OCI-LY1 (cell line): Measurements from ENCODE around the gene HEY2.
A peak's percentile ranks its signal among the peaks of the same experiment; 100 is the strongest.

Experiments used
- H2AFZ ChIP-seq: fragments of 200-600 bp; sonication (generic), shearing (Covaris generic); 2 replicates; pipeline ENCODE4 v1.6.0; 2014; ENCODE audit warnings: antibody characterized with exemption, mild to moderate bottlenecking, low read length
- H3F3A ChIP-seq: fragments of 200-600 bp; sonication (generic), shearing (Covaris generic); 2 replicates; pipeline ENCODE4 v1.6.0; 2014; ENCODE audit warnings: mild to moderate bottlenecking, antibody characterized with exemption, low read length, moderate library complexity; ENCODE audit not compliant: insufficient read depth
- H3K27ac ChIP-seq: fragments of 200-600 bp; sonication (generic); 2 replicates; pipeline ENCODE4 v1.5.1; 2014; ENCODE audit warnings: low read length, mixed run types, mild to moderate bottlenecking, low read depth; ENCODE audit not compliant: poor library complexity, severe bottlenecking
- H3K27me3 ChIP-seq: fragments of 200-600 bp; sonication (generic); 2 replicates; pipeline ENCODE4 v1.6.0; 2014; ENCODE audit warnings: antibody characterized with exemption, mild to moderate bottlenecking, low read length, moderate library complexity; ENCODE audit not compliant: insufficient read depth
- H3K36me3 ChIP-seq: fragments of 200-600 bp; sonication (generic); 2 replicates; pipeline ENCODE4 v1.6.1; 2014; ENCODE audit warnings: mild to moderate bottlenecking, antibody characterized with exemption, low read length, moderate library complexity, mixed read lengths; ENCODE audit not compliant: insufficient read depth
- H3K4me1 ChIP-seq: fragments of 200-600 bp; sonication (generic); 2 replicates; pipeline ENCODE4 v1.5.1; 2014; ENCODE audit warnings: mild to moderate bottlenecking, low read length, moderate library complexity; ENCODE audit not compliant: insufficient read depth, severe bottlenecking
- H3K4me2 ChIP-seq: fragments of 200-600 bp; sonication (generic), shearing (Covaris generic); 2 replicates; pipeline ENCODE4 v1.6.1; 2014; ENCODE audit warnings: low read length
- H3K4me3 ChIP-seq: fragments of 200-600 bp; sonication (generic); 2 replicates; pipeline ENCODE4 v1.5.1; 2014; ENCODE audit warnings: low read length, low read depth, mild to moderate bottlenecking, mixed read lengths; ENCODE audit not compliant: poor library complexity, severe bottlenecking
- H3K79me2 ChIP-seq: fragments of 200-600 bp; shearing (Covaris generic); 2 replicates; pipeline ENCODE4 v1.6.1; 2016; ENCODE audit warnings: mixed run types, low read length, mixed read lengths; ENCODE audit not compliant: insufficient read depth
- H3K9ac ChIP-seq: fragments of 200-600 bp; sonication (generic), shearing (Covaris generic); 2 replicates; pipeline ENCODE4 v1.6.1; 2014; ENCODE audit warnings: mild to moderate bottlenecking, low read length, mixed read lengths
- H3K9me2 ChIP-seq: fragments of 200-600 bp; sonication (generic), shearing (Covaris generic); 2 replicates; pipeline ENCODE4 v1.6.1; 2014; ENCODE audit warnings: low read depth, mild to moderate bottlenecking, low read length, mixed read lengths
- H3K9me3 ChIP-seq: fragments of 200-600 bp; shearing (Covaris generic); 2 replicates; pipeline ENCODE4 v1.6.1; 2014; ENCODE audit warnings: low read length, mixed read lengths
- H4K20me1 ChIP-seq: fragments of 200-600 bp; sonication (generic), shearing (Covaris generic); 2 replicates; pipeline ENCODE4 v1.6.0; 2016; ENCODE audit warnings: mild to moderate bottlenecking, low read length; ENCODE audit not compliant: insufficient read depth
- EZH2 ChIP-seq: fragments of 200-600 bp; sonication (generic), shearing (Covaris generic); IDR thresholded peaks from 2 replicates; pipeline ENCODE4 v1.8.0; 2017; ENCODE audit warnings: borderline replicate concordance, mixed run types, mild to moderate bottlenecking, antibody characterized with exemption, low read length, moderate library complexity, mixed read lengths
- TF ChIP-seq, protein P1 (sequence below): fragments of 200-600 bp; sonication (generic), shearing (Covaris generic); IDR thresholded peaks from 2 replicates; pipeline ENCODE4 v1.5.1; 2017; ENCODE audit warnings: mild to moderate bottlenecking, antibody characterized with exemption, low read length, moderate library complexity, mixed read lengths

HEY2 gene

DNA sequence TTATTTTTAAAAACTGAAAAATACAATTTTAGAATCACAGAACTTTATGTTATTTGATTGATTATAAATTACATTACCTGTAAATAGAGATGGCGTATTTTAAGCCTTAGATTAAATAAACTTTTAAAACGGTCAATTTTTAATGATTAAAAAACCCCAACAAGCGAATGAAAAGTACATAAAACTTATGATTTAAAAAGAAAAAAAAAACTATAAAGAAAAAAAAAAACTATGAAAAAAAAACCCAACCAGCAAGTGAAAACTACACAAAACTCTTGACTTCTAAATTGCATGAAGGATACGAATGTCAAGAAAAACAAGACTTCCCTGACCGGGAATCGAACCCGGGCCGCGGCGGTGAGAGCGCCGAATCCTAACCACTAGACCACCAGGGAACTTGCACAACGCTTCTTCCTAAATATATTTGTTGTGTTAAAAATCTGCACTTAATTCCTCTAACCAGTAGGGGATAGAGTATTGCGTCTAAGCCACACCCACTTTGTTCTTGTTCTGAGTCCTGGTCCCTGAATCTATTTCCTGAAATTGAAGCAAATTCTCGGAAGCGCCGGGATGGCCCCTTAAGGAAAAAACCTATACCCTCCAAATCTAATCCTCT is 30.6 kb downstream of the HEY2 start:
- H3K4me2 ChIP-seq: peak overlapping the region; percentile 92
- H3K4me3 ChIP-seq: peak overlapping the region; percentile 92
- peak overlapping the region; percentile 94 for H3K27ac ChIP-seq
- H3K9me3 ChIP-seq: no peaks in the 10 kb centered on the region
- H3K79me2 ChIP-seq: peaks cover 23% of the 10 kb centered on the region
- H3K9me2 ChIP-seq: no peaks in the 10 kb centered on the region
- no peak for TF ChIP-seq EZH2
- TF ChIP-seq, protein P1, sequence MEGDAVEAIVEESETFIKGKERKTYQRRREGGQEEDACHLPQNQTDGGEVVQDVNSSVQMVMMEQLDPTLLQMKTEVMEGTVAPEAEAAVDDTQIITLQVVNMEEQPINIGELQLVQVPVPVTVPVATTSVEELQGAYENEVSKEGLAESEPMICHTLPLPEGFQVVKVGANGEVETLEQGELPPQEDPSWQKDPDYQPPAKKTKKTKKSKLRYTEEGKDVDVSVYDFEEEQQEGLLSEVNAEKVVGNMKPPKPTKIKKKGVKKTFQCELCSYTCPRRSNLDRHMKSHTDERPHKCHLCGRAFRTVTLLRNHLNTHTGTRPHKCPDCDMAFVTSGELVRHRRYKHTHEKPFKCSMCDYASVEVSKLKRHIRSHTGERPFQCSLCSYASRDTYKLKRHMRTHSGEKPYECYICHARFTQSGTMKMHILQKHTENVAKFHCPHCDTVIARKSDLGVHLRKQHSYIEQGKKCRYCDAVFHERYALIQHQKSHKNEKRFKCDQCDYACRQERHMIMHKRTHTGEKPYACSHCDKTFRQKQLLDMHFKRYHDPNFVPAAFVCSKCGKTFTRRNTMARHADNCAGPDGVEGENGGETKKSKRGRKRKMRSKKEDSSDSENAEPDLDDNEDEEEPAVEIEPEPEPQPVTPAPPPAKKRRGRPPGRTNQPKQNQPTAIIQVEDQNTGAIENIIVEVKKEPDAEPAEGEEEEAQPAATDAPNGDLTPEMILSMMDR: no peak
- H3K4me1 ChIP-seq: peaks cover 38% of the 10 kb centered on the region
- H3F3A ChIP-seq: no peaks in the 10 kb centered on the region
- H3K9ac ChIP-seq: peak overlapping the region; percentile 90
- no peaks in the 10 kb centered on the region for H4K20me1 ChIP-seq
- no peaks in the 10 kb centered on the region for H3K27me3 ChIP-seq
- peak overlapping the region; percentile 85 for H2AFZ ChIP-seq
- H3K36me3 ChIP-seq: no peaks in the 10 kb centered on the region

DNA sequence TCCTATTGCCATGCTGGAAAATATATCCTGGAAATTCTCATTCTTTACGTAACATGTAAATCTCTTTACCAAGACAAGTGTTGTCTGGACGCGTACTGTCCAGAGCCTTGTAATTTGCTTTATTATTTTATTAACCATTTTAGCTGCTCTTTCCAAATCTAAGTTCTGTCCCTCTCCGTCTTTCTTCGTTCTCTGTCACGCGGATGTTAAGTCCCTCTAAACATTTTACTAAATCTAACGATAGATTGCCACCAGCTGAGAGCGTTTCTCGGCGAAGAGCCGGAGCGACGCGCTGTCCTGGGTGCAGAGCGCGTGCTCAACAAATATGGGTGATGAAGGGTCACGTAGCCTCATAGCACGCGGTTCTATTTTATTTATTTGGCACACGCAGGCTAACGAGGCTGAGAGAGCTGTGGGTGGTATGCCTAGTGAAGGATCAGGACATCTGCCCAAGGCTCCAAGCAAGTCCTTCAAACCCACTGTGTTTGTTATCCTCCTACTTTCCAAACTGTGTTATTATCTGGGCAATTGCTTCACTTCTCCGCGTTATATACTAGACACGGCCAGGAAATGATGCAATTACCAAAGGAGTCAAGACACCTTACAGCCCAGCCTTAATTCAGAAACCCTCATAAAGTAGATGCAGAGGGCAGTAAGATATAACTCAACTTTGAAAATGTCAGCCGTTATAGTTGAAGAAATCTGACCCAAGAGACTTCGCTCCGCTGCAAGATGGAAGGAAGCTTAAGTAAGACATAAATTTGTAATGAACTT is 31.3 kb downstream of the HEY2 start:
- TF ChIP-seq, protein P1: no peak
- no peak for TF ChIP-seq EZH2

DNA sequence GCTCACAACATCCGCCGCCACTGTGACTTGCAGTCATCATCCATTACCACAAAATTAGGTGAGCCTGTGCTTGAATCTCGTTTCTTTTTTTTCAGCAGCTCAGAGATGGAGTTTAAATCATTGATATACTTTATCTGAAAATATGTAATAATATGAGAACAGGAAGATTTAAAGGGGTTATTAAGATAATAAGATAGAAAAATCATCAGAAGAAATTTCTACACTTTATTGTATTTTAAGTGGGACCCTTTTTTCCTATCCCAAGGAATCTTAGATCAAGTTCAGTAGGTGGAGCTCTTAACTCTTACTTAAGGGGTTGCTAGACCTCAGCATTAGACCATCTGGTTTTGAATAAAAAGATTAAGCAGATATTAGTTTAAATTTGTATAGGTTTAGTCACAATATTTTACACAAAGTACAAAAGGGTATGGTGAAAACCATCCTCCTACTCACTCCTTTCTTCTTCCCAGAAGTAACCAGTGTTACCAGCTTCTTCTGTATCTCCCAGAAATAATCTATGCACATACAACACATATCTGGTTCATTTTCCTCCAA is 32.0 kb downstream of the HEY2 start:
- peaks cover 5% of the 10 kb centered on the region; the same call in 1 of the 2 replicates for H3K36me3 ChIP-seq
- H2AFZ ChIP-seq: peak overlapping the region; percentile 85
- H3K4me1 ChIP-seq: peaks cover 38% of the 10 kb centered on the region
- H3K9me2 ChIP-seq: no peaks in the 10 kb centered on the region
- H3K9me3 ChIP-seq: no peaks in the 10 kb centered on the region
- H3K27me3 ChIP-seq: no peaks in the 10 kb centered on the region
- peak overlapping the region; percentile 90 for H3K9ac ChIP-seq
- peak overlapping the region; percentile 94 for H3K27ac ChIP-seq
- peak overlapping the region; percentile 92 for H3K4me3 ChIP-seq
- TF ChIP-seq, protein P1: peak; percentile 53
- no peak for TF ChIP-seq EZH2
- H3K4me2 ChIP-seq: peak overlapping the region; percentile 92
- H3K79me2 ChIP-seq: peaks cover 23% of the 10 kb centered on the region
- no peaks in the 10 kb centered on the region for H4K20me1 ChIP-seq
- H3F3A ChIP-seq: no peaks in the 10 kb centered on the region

More for the DNA sequence above, 31.3 kb downstream of the HEY2 start:
- Histone ChIP-seq H3K36me3 (no peaks in the 10 kb centered on the region), H3K9me3 (no peaks in the 10 kb centered on the region), H3F3A (no peaks in the 10 kb centered on the region), H3K4me2 (peak overlapping the region; percentile 92), H3K79me2 (peaks cover 23% of the 10 kb centered on the region), H3K27me3 (no peaks in the 10 kb centered on the region), H3K4me1 (peaks cover 38% of the 10 kb centered on the region), H3K9me2 (no peaks in the 10 kb centered on the region), H3K4me3 (peak overlapping the region; percentile 92), H3K9ac (peak overlapping the region; percentile 90), H4K20me1 (no peaks in the 10 kb centered on the region), H3K27ac (peak overlapping the region; percentile 94), H2AFZ (peak overlapping the region; percentile 85)
